NOMO-1 treated with dmso at 0.1 percent for 144 hours (cell line): ENCODE data around the gene PTEN.

Experiments
- DNase-seq: peaks from one replicate; lab custom pipeline; 2025; ENCODE audit not compliant: unreplicated experiment; lab: John Stamatoyannopoulos, UW

PTEN gene

DNA sequence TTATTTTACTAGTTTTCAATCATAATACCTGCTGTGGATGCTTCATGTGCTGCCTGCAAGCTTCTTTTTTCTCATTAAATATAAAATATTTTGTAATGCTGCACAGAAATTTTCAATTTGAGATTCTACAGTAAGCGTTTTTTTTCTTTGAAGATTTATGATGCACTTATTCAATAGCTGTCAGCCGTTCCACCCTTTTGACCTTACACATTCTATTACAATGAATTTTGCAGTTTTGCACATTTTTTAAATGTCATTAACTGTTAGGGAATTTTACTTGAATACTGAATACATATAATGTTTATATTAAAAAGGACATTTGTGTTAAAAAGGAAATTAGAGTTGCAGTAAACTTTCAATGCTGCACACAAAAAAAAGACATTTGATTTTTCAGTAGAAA lies 103.0 kb downstream of the PTEN start:
- no peak for DNase-seq

- no peak for DNase-seq
Measured at GRCh38 chr10:87973635-87974034, 110.2 kb downstream of the PTEN start.

- DNase-seq, result no peak
Measured at GRCh38 chr10:87974130-87974529, 110.7 kb downstream of the PTEN start.

GRCh38 chr10:87974769-87975168 lies 111.3 kb downstream of the PTEN start:
- no peak for DNase-seq

DNA sequence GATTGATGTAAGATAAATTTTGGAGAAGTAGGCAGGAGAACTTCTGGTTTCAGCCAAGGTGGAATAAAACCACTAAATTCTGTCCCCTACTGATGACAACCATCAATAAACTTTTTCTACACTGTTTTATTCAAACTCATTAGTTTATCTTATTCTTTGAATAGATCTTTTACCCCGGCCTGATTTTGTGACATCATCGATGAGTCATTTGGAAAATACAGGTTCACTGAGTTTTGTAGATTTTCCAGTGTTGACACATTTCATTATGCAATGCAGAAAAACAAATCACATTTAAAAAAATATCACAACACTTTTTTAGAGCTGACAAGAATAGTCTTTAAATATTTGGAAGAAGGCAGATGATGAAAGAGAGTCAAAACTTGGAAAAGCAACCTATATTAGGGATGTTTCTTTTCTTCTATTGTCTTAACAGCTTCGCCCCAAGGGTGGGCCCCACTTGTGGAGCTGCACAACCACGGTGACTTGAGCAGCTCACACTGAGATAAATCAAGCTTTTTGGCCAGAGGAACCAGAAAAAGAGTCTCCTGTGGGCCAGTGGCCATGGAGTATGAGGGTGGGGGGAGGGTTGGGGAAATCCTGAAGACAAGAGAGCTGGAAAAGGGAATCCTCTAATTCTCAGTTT lies 112.8 kb downstream of the PTEN start:
- DNase-seq, result peak; percentile 16

- no peak for DNase-seq
Measured at GRCh38 chr10:87978166-87978565, 114.7 kb downstream of the PTEN start.

GRCh38 chr10:87979847-87980246 lies 116.4 kb downstream of the PTEN start:
- no peak for DNase-seq

GRCh38 chr10:87983716-87984115 lies 120.3 kb downstream of the PTEN start:
- DNase-seq, result no peak

DNA sequence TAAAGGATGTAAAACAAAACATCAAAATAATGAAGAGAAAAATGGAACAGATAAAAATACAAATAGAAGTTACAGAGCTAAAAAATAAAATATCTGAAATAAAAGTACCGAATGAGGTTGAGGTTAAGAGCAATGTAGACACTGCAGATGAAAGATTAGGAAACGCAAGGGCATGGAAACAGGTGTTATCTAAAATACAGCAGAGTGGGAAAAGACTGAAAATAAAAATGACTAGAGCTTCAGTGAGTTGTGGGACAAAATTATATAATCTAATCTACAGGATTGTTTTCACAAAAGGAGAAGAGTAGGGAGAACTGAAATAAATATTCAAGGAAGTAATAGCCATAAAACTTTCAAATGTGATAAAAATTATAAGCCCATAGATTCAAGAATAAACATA lies 123.8 kb downstream of the PTEN start:
- DNase-seq, result no peak

- DNase-seq, result no peak
Measured at GRCh38 chr10:87991946-87992345, 128.5 kb downstream of the PTEN start.

DNA sequence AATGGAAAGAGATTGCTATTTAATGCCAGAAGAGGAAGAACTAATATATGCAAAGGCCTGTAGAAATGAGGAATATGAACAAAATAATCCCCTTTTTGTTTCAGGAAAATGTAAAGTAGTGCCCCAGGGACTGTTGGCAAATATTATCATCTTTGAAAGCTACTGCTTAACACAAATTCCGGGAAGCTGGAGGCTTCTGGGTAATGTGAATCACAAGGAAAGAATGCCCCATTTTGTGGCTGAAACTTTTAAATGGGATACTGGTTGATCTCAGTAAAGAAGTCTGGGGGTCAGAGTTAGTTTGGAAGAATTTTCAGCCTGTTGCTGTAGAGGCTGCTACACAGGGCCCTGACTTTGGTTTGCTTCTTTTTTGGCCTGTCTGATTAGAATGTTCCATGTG lies 141.0 kb downstream of the PTEN start:
- DNase-seq, result no peak

- DNase-seq, result no peak
Measured at GRCh38 chr10:88006261-88006660, 142.8 kb downstream of the PTEN start.

- DNase-seq, result no peak
Measured at GRCh38 chr10:88008866-88009470, 145.5 kb downstream of the PTEN start.

DNA sequence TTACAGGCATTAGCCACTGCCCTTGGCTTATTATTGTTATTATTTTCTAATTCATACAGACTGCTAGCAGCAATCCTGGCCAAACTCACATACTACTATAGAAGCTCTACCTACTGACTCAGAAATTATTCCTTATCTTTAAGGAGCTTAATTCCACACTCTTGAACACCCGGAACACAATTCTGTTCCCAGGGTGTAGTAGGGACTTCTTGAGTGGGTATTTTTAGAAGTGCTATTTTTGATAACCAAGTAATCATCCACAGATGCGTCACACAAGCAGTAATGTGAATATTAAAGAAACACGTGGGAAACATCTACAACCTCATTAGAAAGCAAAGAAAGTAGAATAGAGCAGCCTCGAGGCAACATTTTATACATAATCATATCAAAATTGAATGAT lies 149.2 kb downstream of the PTEN start:
- no peak for DNase-seq

- DNase-seq, result no peak
Measured at GRCh38 chr10:88017781-88018180, 154.4 kb downstream of the PTEN start.

GRCh38 chr10:88019753-88020152 lies 156.3 kb downstream of the PTEN start:
- no peak for DNase-seq
